ENCODE results near the gene PHLPP1.

PHLPP1 gene

GRCh38 chr18:62827397-62827796, 112.1 kb downstream of the PHLPP1 start:
- no peak overlapping the region for H2AFZ ChIP-seq (ENCODE audit: low read length)
- H3K9me2 ChIP-seq (replicated peaks; ENCODE audit: low read depth, low read length): no peaks in the 10 kb centered on the region
- no peaks in the 10 kb centered on the region for H3K9me3 ChIP-seq (ENCODE audit: insufficient read depth, low read depth, low read length)
- no peak overlapping the region for H3K4me3 ChIP-seq (ENCODE audit: low read length, poor library complexity, severe bottlenecking)
- H3K9ac ChIP-seq (ENCODE audit: low read depth, low read length, poor library complexity, severe bottlenecking): no peak overlapping the region
- no peaks in the 10 kb centered on the region for H3F3A ChIP-seq (ENCODE audit: low read depth)
- peaks cover 48% of the 10 kb centered on the region for H3K79me2 ChIP-seq (ENCODE audit: insufficient read depth, low read length)
- TF ChIP-seq EZH2phosphoT487 (IDR thresholded peaks at IDR 0.05; ENCODE audit: borderline replicate concordance) (no peak), CTCF (conservative IDR thresholded peaks at IDR 0.05; ENCODE audit: low read length) (no peak)
- H4K20me1 ChIP-seq (ENCODE audit: insufficient read depth, low read length, poor library complexity, severe bottlenecking): peaks cover 7% of the 10 kb centered on the region
- H3K4me2 ChIP-seq (ENCODE audit: low read depth, low read length, poor library complexity, severe bottlenecking): no peak overlapping the region
- peaks cover 15% of the 10 kb centered on the region for H3K4me1 ChIP-seq (ENCODE audit: insufficient read depth, low read length, poor library complexity, severe bottlenecking)
- H3K36me3 ChIP-seq (ENCODE audit: insufficient read depth, low read length): peaks cover 4% of the 10 kb centered on the region; the same call in 1 of the 2 replicates
- no peaks in the 10 kb centered on the region for H3K27me3 ChIP-seq (ENCODE audit: insufficient read depth, low read length, poor library complexity, severe bottlenecking)

GRCh38 chr18:62828091-62828640, 112.8 kb downstream of the PHLPP1 start:
- Histone ChIP-seq H3K4me3 (ENCODE audit: low read length, poor library complexity, severe bottlenecking) (no peak overlapping the region), H4K20me1 (ENCODE audit: insufficient read depth, low read length, poor library complexity, severe bottlenecking) (peaks cover 7% of the 10 kb centered on the region), H3K79me2 (ENCODE audit: insufficient read depth, low read length) (peaks cover 40% of the 10 kb centered on the region), H3K9me3 (ENCODE audit: insufficient read depth, low read depth, low read length) (no peaks in the 10 kb centered on the region), H3K9ac (ENCODE audit: low read depth, low read length, poor library complexity, severe bottlenecking) (no peak overlapping the region), H3K4me2 (ENCODE audit: low read depth, low read length, poor library complexity, severe bottlenecking) (no peak overlapping the region), H3F3A (ENCODE audit: low read depth) (no peaks in the 10 kb centered on the region), H3K36me3 (ENCODE audit: insufficient read depth, low read length) (peaks cover 4% of the 10 kb centered on the region; the same call in 1 of the 2 replicates), H3K27me3 (ENCODE audit: insufficient read depth, low read length, poor library complexity, severe bottlenecking) (no peaks in the 10 kb centered on the region), H3K4me1 (ENCODE audit: insufficient read depth, low read length, poor library complexity, severe bottlenecking) (peaks cover 15% of the 10 kb centered on the region), H2AFZ (ENCODE audit: low read length) (no peak overlapping the region), H3K9me2 (replicated peaks; ENCODE audit: low read depth, low read length) (no peaks in the 10 kb centered on the region)
- TF ChIP-seq CTCF (conservative IDR thresholded peaks at IDR 0.05; ENCODE audit: low read length) (no peak), EZH2phosphoT487 (IDR thresholded peaks at IDR 0.05; ENCODE audit: borderline replicate concordance) (no peak)

GRCh38 chr18:62828852-62829251, 113.5 kb downstream of the PHLPP1 start:
- Histone ChIP-seq H3K9me2 (replicated peaks; ENCODE audit: low read depth, low read length) (no peaks in the 10 kb centered on the region), H4K20me1 (ENCODE audit: insufficient read depth, low read length, poor library complexity, severe bottlenecking) (peaks cover 7% of the 10 kb centered on the region), H3K4me1 (ENCODE audit: insufficient read depth, low read length, poor library complexity, severe bottlenecking) (peaks cover 15% of the 10 kb centered on the region), H3K4me3 (ENCODE audit: low read length, poor library complexity, severe bottlenecking) (no peak overlapping the region), H3F3A (ENCODE audit: low read depth) (no peaks in the 10 kb centered on the region), H3K9me3 (ENCODE audit: insufficient read depth, low read depth, low read length) (no peaks in the 10 kb centered on the region), H3K4me2 (ENCODE audit: low read depth, low read length, poor library complexity, severe bottlenecking) (no peak overlapping the region), H3K79me2 (ENCODE audit: insufficient read depth, low read length) (peaks cover 44% of the 10 kb centered on the region), H3K27me3 (ENCODE audit: insufficient read depth, low read length, poor library complexity, severe bottlenecking) (no peaks in the 10 kb centered on the region), H2AFZ (ENCODE audit: low read length) (no peak overlapping the region), H3K36me3 (ENCODE audit: insufficient read depth, low read length) (peaks cover 4% of the 10 kb centered on the region; the same call in 1 of the 2 replicates), H3K9ac (ENCODE audit: low read depth, low read length, poor library complexity, severe bottlenecking) (no peak overlapping the region)
- TF ChIP-seq EZH2phosphoT487 (IDR thresholded peaks at IDR 0.05; ENCODE audit: borderline replicate concordance): no peak
- TF ChIP-seq CTCF (conservative IDR thresholded peaks at IDR 0.05; ENCODE audit: low read length): no peak
